Mesothelial cell of epicardium (in vitro differentiated cells): ENCODE results near the gene LRRC38. TPM values are rescaled to one million over a fixed set of nuclear protein-coding genes. Genes with fewer than 3 reads are reported as not detected.
"Not testable (repeated sequence)": the region's sequence is repeated elsewhere in the genome, so short reads cannot be mapped to it uniquely, and the experiment has no call there.

Experiments
- DNase-seq, 2 experiments: peaks; one replicate each; pipeline ENCODE4 v3.0.0; 2021; ENCODE audit warnings: low spot score in 2 of 2; ENCODE audit not compliant: unreplicated experiment in 2 of 2
- H3K27ac Mint-ChIP-seq: 2 replicates; pipeline ENCODE4 v1.8.0; 2021; ENCODE audit warnings: mixed read lengths
- H3K27me3 Mint-ChIP-seq: 2 replicates; pipeline ENCODE4 v1.8.0; 2021; ENCODE audit warnings: low read depth, mixed read lengths
- H3K36me3 Mint-ChIP-seq: 2 replicates; pipeline ENCODE4 v1.8.0; 2021; ENCODE audit warnings: mixed read lengths
- H3K4me1 Mint-ChIP-seq: 2 replicates; pipeline ENCODE4 v1.8.0; 2021; ENCODE audit warnings: mixed read lengths
- H3K4me3 Mint-ChIP-seq: 2 replicates; pipeline ENCODE4 v1.8.0; 2021; ENCODE audit warnings: mild to moderate bottlenecking, moderate library complexity, mixed read lengths
- H3K9me3 Mint-ChIP-seq: 2 replicates; pipeline ENCODE4 v1.8.0; 2021; ENCODE audit warnings: mixed read lengths
- total RNA-seq: library from RNA; stranded (reverse); gene quantifications from 3 replicates; pipeline ENCODE4 v1.2.1, GENCODE V29; 2021
- TF ChIP-seq, protein P1 (sequence below): fragments of 200-600 bp; sonication (generic); IDR thresholded peaks from one replicate; pipeline ENCODE4 v1.5.0; 2021; ENCODE audit warnings: antibody characterized with exemption; ENCODE audit not compliant: unreplicated experiment

LRRC38 gene
- total RNA-seq, 1 donor from 2014 or later = not detected

GRCh38 chr1:13450204-13450603 lies 63.6 kb downstream of the LRRC38 start:
- no peak overlapping the region for H3K4me3 Mint-ChIP-seq
- DNase-seq = no peak
- no peaks in the 10 kb centered on the region for H3K36me3 Mint-ChIP-seq
- H3K27ac Mint-ChIP-seq = no peak overlapping the region
- H3K9me3 Mint-ChIP-seq = peaks cover 21% of the 10 kb centered on the region
- no peaks in the 10 kb centered on the region for H3K27me3 Mint-ChIP-seq
- TF ChIP-seq, protein P1, sequence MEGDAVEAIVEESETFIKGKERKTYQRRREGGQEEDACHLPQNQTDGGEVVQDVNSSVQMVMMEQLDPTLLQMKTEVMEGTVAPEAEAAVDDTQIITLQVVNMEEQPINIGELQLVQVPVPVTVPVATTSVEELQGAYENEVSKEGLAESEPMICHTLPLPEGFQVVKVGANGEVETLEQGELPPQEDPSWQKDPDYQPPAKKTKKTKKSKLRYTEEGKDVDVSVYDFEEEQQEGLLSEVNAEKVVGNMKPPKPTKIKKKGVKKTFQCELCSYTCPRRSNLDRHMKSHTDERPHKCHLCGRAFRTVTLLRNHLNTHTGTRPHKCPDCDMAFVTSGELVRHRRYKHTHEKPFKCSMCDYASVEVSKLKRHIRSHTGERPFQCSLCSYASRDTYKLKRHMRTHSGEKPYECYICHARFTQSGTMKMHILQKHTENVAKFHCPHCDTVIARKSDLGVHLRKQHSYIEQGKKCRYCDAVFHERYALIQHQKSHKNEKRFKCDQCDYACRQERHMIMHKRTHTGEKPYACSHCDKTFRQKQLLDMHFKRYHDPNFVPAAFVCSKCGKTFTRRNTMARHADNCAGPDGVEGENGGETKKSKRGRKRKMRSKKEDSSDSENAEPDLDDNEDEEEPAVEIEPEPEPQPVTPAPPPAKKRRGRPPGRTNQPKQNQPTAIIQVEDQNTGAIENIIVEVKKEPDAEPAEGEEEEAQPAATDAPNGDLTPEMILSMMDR = no peak
- no peaks in the 10 kb centered on the region for H3K4me1 Mint-ChIP-seq

DNA sequence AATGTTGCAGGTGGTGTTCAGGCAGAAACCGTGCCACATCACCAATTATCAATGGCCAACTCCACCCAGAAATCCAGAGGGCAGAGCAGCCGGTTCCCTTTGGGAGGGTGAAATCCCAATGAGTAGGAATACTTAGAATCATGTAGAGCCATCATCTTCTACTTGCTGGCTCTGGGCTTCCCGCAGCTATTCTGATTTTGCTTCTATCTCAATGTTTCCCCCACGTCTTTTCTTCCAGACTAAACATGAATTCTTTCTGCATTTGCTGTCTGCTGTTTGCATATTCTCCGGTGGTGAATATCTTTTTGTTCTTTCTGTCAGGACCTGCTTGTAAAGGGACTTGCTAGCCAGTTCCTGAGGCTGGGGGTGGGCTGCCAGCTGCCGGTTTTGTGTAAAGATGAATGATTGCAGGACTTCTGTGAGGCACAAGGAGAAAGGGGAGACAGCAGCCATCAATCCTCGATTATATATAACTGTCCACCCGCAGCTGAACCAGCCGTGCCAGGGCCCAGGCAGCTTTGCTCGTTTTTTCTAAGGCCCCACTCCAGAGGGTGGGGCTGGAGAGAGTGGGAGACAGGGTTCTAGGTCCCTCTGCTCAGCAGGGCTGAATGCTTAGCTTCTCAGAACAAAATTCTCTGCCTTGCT lies 70.3 kb downstream of the LRRC38 start:
- no peaks in the 10 kb centered on the region for H3K27me3 Mint-ChIP-seq
- no peaks in the 10 kb centered on the region for H3K36me3 Mint-ChIP-seq
- H3K4me3 Mint-ChIP-seq = no peak overlapping the region
- no peaks in the 10 kb centered on the region for H3K4me1 Mint-ChIP-seq
- no peak overlapping the region for H3K27ac Mint-ChIP-seq
- TF ChIP-seq, protein P1 = no peak
- DNase-seq = no peak
- peaks cover 26% of the 10 kb centered on the region for H3K9me3 Mint-ChIP-seq

DNA sequence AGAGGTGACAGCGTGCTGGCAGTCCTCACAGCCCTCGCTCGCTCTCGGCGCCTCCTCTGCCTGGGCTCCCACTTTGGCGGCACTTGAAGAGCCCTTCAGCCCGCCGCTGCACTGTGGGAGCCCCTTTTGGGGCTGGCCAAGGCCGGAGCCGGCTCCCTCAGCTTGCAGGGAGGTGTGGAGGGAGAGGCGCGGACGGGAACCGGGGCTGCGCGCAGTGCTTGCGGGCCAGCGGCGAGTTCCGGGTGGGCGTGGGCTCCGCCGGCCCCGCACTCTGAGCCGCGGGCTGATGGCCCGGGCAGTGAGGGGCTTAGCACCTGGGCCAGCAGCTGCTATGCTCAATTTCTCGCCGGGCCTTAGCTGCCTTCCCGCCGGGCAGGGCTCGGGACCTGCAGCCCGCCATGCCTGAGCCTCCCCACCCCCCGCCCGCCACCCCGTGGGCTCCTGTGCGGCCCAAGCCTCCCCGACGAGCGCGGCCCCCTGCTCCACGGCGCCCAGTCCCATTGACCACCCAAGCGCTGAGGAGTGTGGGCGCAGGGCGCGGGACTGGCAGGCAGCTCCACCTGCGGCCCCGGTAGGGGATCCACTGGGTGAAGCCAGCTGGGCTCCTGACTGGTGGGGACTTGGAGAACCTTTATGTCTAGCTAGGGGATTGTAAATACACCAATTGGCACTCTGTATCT lies 74.6 kb downstream of the LRRC38 start:
- not testable (repeated sequence) for H3K4me3 Mint-ChIP-seq, H3K36me3 Mint-ChIP-seq, DNase-seq, H3K27ac Mint-ChIP-seq, H3K27me3 Mint-ChIP-seq, H3K4me1 Mint-ChIP-seq
- peaks cover 43% of the 10 kb centered on the region for H3K9me3 Mint-ChIP-seq

DNA sequence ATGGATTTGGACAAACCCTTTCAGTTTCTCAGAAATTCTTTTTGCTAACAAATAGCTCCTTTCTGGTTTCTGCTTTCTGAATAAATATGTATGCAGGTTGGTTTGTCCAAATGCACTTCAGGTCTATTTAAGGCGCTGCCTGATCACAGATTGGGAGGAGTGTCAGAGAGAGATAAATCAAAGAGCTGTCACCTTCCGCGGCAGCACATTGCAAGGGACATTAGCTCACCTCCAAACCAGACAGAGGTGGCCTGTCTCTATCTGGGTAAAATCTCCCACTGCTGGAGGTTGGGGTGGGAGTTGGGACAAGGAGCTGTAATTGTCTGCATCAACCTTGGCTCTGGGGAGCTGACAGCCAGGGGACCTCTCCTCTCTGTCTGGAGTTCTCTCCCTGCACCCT lies 78.3 kb downstream of the LRRC38 start:
- H3K27ac Mint-ChIP-seq = no peak overlapping the region
- no peaks in the 10 kb centered on the region for H3K36me3 Mint-ChIP-seq
- DNase-seq = no peak
- H3K9me3 Mint-ChIP-seq = peaks cover 47% of the 10 kb centered on the region
- TF ChIP-seq, protein P1 = no peak
- H3K4me3 Mint-ChIP-seq = no peak overlapping the region
- H3K4me1 Mint-ChIP-seq = no peaks in the 10 kb centered on the region
- H3K27me3 Mint-ChIP-seq = no peaks in the 10 kb centered on the region

- DNase-seq, H3K27me3 Mint-ChIP-seq, H3K36me3 Mint-ChIP-seq, H3K27ac Mint-ChIP-seq, H3K4me1 Mint-ChIP-seq, H3K4me3 Mint-ChIP-seq: not testable (repeated sequence)
- H3K9me3 Mint-ChIP-seq = peaks cover 55% of the 10 kb centered on the region
Measured at GRCh38 chr1:13433694-13434358, 80.0 kb downstream of the LRRC38 start.

DNA sequence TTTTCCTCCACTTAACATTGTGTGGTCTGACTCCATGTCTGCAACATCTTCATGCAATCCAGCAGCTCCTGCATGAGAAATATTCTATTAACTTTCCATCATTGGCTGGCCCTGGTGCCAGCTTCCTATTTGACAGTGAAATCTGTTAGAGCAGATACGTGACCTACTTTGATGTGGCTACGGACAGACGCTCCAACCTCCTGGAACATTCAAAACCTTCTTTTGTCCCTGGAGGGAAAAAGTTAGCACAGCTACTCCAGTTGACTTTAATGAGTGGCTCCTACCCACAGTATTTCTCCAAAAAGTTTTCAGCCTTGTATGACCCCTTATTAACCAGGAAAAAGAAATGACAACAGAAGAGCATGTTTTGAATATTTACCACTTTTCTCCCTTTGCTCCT lies 81.6 kb downstream of the LRRC38 start:
- no peak overlapping the region for H3K4me3 Mint-ChIP-seq
- DNase-seq = no peak
- TF ChIP-seq, protein P1 = no peak
- peaks cover 47% of the 10 kb centered on the region for H3K9me3 Mint-ChIP-seq
- H3K27ac Mint-ChIP-seq = no peak overlapping the region
- no peaks in the 10 kb centered on the region for H3K4me1 Mint-ChIP-seq
- H3K36me3 Mint-ChIP-seq = no peaks in the 10 kb centered on the region
- H3K27me3 Mint-ChIP-seq = no peaks in the 10 kb centered on the region
